ENCODE data around the gene GLS.
"Not testable (repeated sequence)": the region's sequence is repeated elsewhere in the genome, so short reads cannot be mapped to it uniquely, and the experiment has no call there.

Gene GLS

DNA sequence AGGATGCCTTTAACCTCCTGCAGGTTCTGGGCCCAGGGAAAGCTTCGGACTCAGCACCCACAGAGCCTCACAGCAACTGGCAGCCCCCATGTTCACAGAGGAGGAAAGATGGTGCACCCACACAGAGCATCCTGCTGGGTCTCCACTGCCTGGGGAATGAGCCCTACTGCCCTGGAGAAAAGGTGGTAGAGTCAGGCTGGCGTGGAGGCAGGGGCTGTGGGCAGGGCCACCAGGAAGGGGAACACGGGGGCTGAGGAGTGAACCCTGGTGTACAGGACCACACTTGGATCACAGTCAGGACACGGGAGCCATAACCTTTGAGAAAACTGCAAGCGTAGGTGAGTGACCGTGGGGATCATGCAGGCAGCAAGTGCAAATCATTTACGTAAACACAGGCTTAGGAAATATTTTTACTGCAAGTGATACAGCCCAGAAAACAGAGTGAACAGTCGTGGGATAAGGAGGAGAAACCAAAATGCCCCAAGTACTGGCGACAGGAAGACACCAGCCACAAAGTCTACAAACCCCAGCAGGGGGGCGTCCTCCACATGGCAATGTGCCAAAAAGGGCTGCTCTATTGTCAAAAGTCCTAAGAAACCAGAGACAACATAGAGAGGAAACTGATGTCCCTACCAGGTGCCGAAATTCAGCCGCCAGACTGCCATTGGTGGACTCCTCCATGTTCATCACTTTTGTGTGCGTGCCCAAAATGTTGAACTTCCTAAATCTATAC lies 105.8 kb downstream of the GLS start:
- no peak for DNase-seq (ENCODE audit: low spot score)
- TF ChIP-seq, protein P1, sequence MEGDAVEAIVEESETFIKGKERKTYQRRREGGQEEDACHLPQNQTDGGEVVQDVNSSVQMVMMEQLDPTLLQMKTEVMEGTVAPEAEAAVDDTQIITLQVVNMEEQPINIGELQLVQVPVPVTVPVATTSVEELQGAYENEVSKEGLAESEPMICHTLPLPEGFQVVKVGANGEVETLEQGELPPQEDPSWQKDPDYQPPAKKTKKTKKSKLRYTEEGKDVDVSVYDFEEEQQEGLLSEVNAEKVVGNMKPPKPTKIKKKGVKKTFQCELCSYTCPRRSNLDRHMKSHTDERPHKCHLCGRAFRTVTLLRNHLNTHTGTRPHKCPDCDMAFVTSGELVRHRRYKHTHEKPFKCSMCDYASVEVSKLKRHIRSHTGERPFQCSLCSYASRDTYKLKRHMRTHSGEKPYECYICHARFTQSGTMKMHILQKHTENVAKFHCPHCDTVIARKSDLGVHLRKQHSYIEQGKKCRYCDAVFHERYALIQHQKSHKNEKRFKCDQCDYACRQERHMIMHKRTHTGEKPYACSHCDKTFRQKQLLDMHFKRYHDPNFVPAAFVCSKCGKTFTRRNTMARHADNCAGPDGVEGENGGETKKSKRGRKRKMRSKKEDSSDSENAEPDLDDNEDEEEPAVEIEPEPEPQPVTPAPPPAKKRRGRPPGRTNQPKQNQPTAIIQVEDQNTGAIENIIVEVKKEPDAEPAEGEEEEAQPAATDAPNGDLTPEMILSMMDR (IDR thresholded peaks at IDR 0.05; ENCODE audit: extremely low read depth, missing control alignments) = no peak

DNA sequence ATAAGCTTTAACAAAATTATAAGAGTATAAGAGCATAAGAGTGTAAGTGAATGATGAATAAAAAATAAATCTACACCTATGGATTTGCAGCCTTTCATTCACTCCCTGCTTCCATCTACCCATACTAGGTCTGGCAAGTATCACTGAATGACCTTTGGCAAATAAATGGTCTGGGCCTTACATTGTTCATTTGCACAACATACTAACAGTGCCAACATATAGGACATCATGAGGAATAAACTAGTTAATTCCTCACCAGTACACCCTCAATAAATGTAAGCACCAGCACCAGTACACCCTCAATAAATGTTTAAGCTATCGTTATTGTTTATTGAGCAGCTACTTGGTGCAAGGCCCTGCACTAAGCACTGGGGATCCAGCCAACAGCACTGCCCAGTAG lies 106.5 kb downstream of the GLS start:
- no peak for DNase-seq (ENCODE audit: low spot score)
- TF ChIP-seq, protein P1 (IDR thresholded peaks at IDR 0.05; ENCODE audit: extremely low read depth, missing control alignments) = no peak

DNA sequence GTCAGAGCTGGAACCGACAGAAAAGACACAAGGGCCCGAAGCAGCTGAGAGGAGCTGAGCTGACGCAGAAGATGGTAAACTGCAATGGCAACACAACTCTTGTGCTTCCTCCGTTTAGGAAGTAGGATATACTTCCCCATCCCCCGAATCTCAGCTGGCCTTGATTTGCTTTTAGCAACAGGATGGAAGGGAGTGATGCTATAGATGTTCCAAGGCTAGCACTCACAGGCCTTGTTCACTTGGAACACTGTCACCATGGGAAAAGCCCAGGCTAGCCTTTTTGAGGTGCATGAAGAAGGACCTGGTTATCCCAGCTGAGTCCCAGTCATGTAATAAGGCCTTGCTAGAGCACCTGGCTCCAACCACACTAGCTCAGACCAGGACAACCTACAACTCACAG lies 107.3 kb downstream of the GLS start:
- no peak for DNase-seq (ENCODE audit: low spot score)
- TF ChIP-seq, protein P1 (IDR thresholded peaks at IDR 0.05; ENCODE audit: extremely low read depth, missing control alignments) = no peak

- DNase-seq (ENCODE audit: low spot score) = no peak
- TF ChIP-seq, protein P1 (IDR thresholded peaks at IDR 0.05; ENCODE audit: extremely low read depth, missing control alignments) = no peak
Measured at GRCh38 chr2:190988910-190989309, 108.3 kb downstream of the GLS start.

GRCh38 chr2:190990132-190990531 lies 109.5 kb downstream of the GLS start:
- no peak for DNase-seq (ENCODE audit: low spot score)
- TF ChIP-seq, protein P1 (IDR thresholded peaks at IDR 0.05; ENCODE audit: extremely low read depth, missing control alignments) = no peak

DNA sequence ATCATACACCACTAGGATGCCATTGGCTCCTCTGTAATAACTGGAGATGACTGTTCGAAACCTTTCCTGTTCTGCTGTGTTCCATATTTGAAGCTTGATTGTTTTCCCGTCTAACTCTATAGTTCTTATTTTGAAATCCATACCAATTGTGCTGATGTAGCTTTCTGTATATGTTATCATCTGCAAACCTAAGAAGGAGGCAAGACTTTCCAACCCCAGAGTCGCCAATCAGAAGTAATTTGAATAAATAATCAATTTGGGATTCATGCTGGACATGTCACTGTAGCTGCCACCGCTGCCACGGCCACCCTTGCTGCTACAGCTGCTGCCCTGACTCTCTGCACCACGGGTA lies 112.6 kb downstream of the GLS start:
- TF ChIP-seq, protein P1 (IDR thresholded peaks at IDR 0.05; ENCODE audit: extremely low read depth, missing control alignments) = no peak
- DNase-seq (ENCODE audit: low spot score) = no peak

- TF ChIP-seq, protein P1 (IDR thresholded peaks at IDR 0.05; ENCODE audit: extremely low read depth, missing control alignments) = no peak
- no peak for DNase-seq (ENCODE audit: low spot score)
Measured at GRCh38 chr2:190994148-190994547, 113.5 kb downstream of the GLS start.

- DNase-seq (ENCODE audit: low spot score) = not testable (repeated sequence)
Measured at GRCh38 chr2:190995315-190995714, 114.7 kb downstream of the GLS start.
